ENCODE measurements around the gene STARD13.
A peak's percentile ranks its signal among the peaks of the same experiment; 100 is the strongest.

STARD13 gene

DNA sequence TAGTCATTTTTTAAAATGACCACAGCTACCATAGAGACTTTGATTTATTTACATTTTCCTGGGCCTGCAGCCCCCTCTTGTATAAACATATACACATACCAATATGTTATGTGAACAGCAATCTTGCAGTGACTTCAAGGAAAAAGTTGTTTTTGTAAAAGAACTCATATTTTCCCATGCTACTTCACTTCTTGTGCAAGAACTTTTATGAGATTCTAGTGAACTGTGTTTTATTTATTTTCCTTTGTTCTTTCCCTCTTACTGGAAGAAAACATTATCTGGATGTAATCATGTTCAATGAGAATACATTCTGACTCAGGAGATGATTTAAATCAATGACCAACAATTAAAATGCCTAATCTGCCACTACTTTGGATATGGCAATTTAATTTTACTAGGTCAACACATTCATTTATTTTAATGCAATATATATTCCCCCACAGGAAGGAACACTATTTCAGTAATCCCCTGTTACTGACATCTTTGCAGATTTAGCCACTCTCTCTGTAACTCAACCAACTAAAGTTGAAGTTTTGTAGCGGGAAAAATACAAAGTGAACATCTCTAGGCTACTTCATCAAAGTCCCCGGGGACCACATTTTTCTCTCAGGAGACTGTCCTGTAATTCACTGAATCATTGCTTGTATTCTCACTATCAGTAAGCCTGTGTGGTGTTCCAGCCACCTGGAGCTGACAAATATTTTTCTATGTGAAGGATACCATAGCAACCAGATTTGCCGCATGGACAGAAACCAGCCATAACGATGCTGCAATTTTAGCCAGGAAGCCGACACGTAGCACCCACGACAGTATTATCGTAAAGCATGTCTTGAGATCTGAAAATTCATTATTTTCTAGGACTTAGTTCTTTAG lies 90.5 kb downstream of the STARD13 start:
- H3K4me3 ChIP-seq (ENCODE audit: low read depth in 1 of 2, low read length in 2 of 2) = no peak overlapping the region
- H3K4me1 ChIP-seq (ENCODE audit: control insufficient read depth in 1 of 2, insufficient read depth in 2 of 2, low read length in 2 of 2) = peaks cover 16 to 25% of the 10 kb centered on the region in 2 donors
- H3K36me3 ChIP-seq (ENCODE audit: control insufficient read depth in 1 of 2, insufficient read depth in 2 of 2, low read length in 2 of 2) = no peaks in the 10 kb centered on the region
- H3K9me3 ChIP-seq (ENCODE audit: control insufficient read depth in 1 of 2, low read length in 2 of 2) = no peaks in the 10 kb centered on the region
- H3K9ac ChIP-seq (ENCODE audit: low read depth in 1 of 2, low read length in 2 of 2) = no peak overlapping the region
- no peak overlapping the region for H3K27ac ChIP-seq (ENCODE audit: low read depth, low read length)
- no peaks in the 10 kb centered on the region for H3K27me3 ChIP-seq (ENCODE audit: control insufficient read depth in 1 of 2, insufficient read depth in 2 of 2, low read length in 2 of 2)

GRCh38 chr13:33193428-33193974 lies 92.1 kb downstream of the STARD13 start:
- no peaks in the 10 kb centered on the region for H3K36me3 ChIP-seq (ENCODE audit: control insufficient read depth in 1 of 2, insufficient read depth in 2 of 2, low read length in 2 of 2)
- H3K4me3 ChIP-seq (ENCODE audit: low read depth in 1 of 2, low read length in 2 of 2) = no peak overlapping the region
- no peaks in the 10 kb centered on the region for H3K27me3 ChIP-seq (ENCODE audit: control insufficient read depth in 1 of 2, insufficient read depth in 2 of 2, low read length in 2 of 2)
- H3K27ac ChIP-seq (ENCODE audit: low read depth, low read length) = no peak overlapping the region
- no peak overlapping the region for H3K9ac ChIP-seq (ENCODE audit: low read depth in 1 of 2, low read length in 2 of 2)
- peaks cover 16 to 25% of the 10 kb centered on the region in 2 donors for H3K4me1 ChIP-seq (ENCODE audit: control insufficient read depth in 1 of 2, insufficient read depth in 2 of 2, low read length in 2 of 2)
- H3K9me3 ChIP-seq (ENCODE audit: control insufficient read depth in 1 of 2, low read length in 2 of 2) = no peaks in the 10 kb centered on the region

- H3K9me3 ChIP-seq (ENCODE audit: control insufficient read depth in 1 of 2, low read length in 2 of 2) = no peaks in the 10 kb centered on the region
- peaks cover 16 to 29% of the 10 kb centered on the region in 2 donors for H3K4me1 ChIP-seq (ENCODE audit: control insufficient read depth in 1 of 2, insufficient read depth in 2 of 2, low read length in 2 of 2)
- H3K9ac ChIP-seq (ENCODE audit: low read depth in 1 of 2, low read length in 2 of 2) = no peak overlapping the region
- H3K27ac ChIP-seq (ENCODE audit: low read depth, low read length) = no peak overlapping the region
- H3K36me3 ChIP-seq (ENCODE audit: control insufficient read depth in 1 of 2, insufficient read depth in 2 of 2, low read length in 2 of 2) = no peaks in the 10 kb centered on the region
- no peaks in the 10 kb centered on the region for H3K27me3 ChIP-seq (ENCODE audit: control insufficient read depth in 1 of 2, insufficient read depth in 2 of 2, low read length in 2 of 2)
- H3K4me3 ChIP-seq (ENCODE audit: low read depth in 1 of 2, low read length in 2 of 2) = no peak overlapping the region
Measured at GRCh38 chr13:33191425-33192210, 93.9 kb downstream of the STARD13 start.

- H3K27me3 ChIP-seq (ENCODE audit: control insufficient read depth in 1 of 2, insufficient read depth in 2 of 2, low read length in 2 of 2) = no peaks in the 10 kb centered on the region
- H3K36me3 ChIP-seq (ENCODE audit: control insufficient read depth in 1 of 2, insufficient read depth in 2 of 2, low read length in 2 of 2) = no peaks in the 10 kb centered on the region
- peaks cover 12 to 22% of the 10 kb centered on the region in 2 donors for H3K4me1 ChIP-seq (ENCODE audit: control insufficient read depth in 1 of 2, insufficient read depth in 2 of 2, low read length in 2 of 2)
- no peak overlapping the region for H3K4me3 ChIP-seq (ENCODE audit: low read depth in 1 of 2, low read length in 2 of 2)
- no peak overlapping the region for H3K27ac ChIP-seq (ENCODE audit: low read depth, low read length)
- no peaks in the 10 kb centered on the region for H3K9me3 ChIP-seq (ENCODE audit: control insufficient read depth in 1 of 2, low read length in 2 of 2)
- H3K9ac ChIP-seq (ENCODE audit: low read depth in 1 of 2, low read length in 2 of 2) = no peak overlapping the region
Measured at GRCh38 chr13:33189470-33189869, 96.1 kb downstream of the STARD13 start.

GRCh38 chr13:33188093-33188882 lies 97.3 kb downstream of the STARD13 start:
- H3K36me3 ChIP-seq (ENCODE audit: control insufficient read depth in 1 of 2, insufficient read depth in 2 of 2, low read length in 2 of 2) = no peaks in the 10 kb centered on the region
- no peak overlapping the region for H3K9ac ChIP-seq (ENCODE audit: low read depth in 1 of 2, low read length in 2 of 2)
- peak overlapping the region; percentile 4 for H3K27ac ChIP-seq (ENCODE audit: low read depth, low read length)
- H3K4me1 ChIP-seq (ENCODE audit: control insufficient read depth in 1 of 2, insufficient read depth in 2 of 2, low read length in 2 of 2) = peaks cover 12 to 28% of the 10 kb centered on the region in 2 donors
- no peaks in the 10 kb centered on the region for H3K9me3 ChIP-seq (ENCODE audit: control insufficient read depth in 1 of 2, low read length in 2 of 2)
- H3K4me3 ChIP-seq (ENCODE audit: low read depth in 1 of 2, low read length in 2 of 2) = no peak overlapping the region
- no peaks in the 10 kb centered on the region for H3K27me3 ChIP-seq (ENCODE audit: control insufficient read depth in 1 of 2, insufficient read depth in 2 of 2, low read length in 2 of 2)

DNA sequence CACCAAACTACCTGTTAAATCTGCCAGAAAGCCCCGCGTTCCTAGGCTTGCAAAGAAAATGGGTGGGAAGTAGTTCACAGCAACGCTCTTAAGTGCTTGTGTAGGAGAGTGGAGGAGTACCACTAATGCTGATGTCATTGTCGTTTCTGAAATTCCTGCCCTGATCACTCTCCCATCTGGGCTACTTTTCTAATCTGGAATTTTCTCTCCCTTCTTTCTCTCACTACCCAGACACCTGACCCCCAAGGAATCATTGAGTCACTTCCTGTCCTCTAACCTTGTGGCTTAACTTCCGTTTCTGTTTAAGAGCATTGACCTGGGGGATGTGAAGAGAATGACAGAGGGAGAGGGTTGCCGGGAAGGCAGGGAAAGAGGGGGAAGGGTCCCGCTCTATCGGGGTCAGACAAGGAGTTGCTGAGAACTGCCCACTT lies 98.7 kb downstream of the STARD13 start:
- Histone ChIP-seq H3K27ac (ENCODE audit: low read depth, low read length) (no peak overlapping the region), H3K4me1 (ENCODE audit: control insufficient read depth in 1 of 2, insufficient read depth in 2 of 2, low read length in 2 of 2) (peaks cover 12 to 34% of the 10 kb centered on the region in 2 donors), H3K9ac (ENCODE audit: low read depth in 1 of 2, low read length in 2 of 2) (no peak overlapping the region), H3K36me3 (ENCODE audit: control insufficient read depth in 1 of 2, insufficient read depth in 2 of 2, low read length in 2 of 2) (no peaks in the 10 kb centered on the region), H3K27me3 (ENCODE audit: control insufficient read depth in 1 of 2, insufficient read depth in 2 of 2, low read length in 2 of 2) (no peaks in the 10 kb centered on the region), H3K4me3 (ENCODE audit: low read depth in 1 of 2, low read length in 2 of 2) (peak overlapping the region; percentile 13 to 23), H3K9me3 (ENCODE audit: control insufficient read depth in 1 of 2, low read length in 2 of 2) (no peaks in the 10 kb centered on the region)

DNA sequence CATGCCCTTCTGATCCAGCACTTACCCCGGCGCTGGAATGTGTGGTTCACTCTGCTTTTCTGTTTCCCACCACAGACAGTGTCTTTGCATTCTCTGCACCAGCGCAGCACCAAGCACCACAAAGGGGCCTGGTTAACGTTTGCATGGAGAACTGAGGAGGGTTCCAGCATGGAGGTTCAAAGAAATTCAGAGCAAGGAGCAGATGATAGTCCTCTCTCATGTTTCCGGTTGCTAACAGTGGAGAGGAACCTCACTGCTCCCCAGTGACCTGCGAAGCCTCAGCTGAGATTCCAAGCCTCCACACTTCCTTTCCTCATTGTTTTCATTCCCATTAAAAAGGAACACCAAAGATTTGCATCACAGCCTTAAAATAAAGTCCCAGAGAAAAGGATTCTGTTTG lies 99.7 kb downstream of the STARD13 start:
- Histone ChIP-seq H3K27me3 (ENCODE audit: control insufficient read depth in 1 of 2, insufficient read depth in 2 of 2, low read length in 2 of 2) (no peaks in the 10 kb centered on the region), H3K36me3 (ENCODE audit: control insufficient read depth in 1 of 2, insufficient read depth in 2 of 2, low read length in 2 of 2) (no peaks in the 10 kb centered on the region), H3K9me3 (ENCODE audit: control insufficient read depth in 1 of 2, low read length in 2 of 2) (no peaks in the 10 kb centered on the region), H3K27ac (ENCODE audit: low read depth, low read length) (no peak overlapping the region), H3K9ac (ENCODE audit: low read depth in 1 of 2, low read length in 2 of 2) (no peak overlapping the region), H3K4me3 (ENCODE audit: low read depth in 1 of 2, low read length in 2 of 2) (no peak overlapping the region), H3K4me1 (ENCODE audit: control insufficient read depth in 1 of 2, insufficient read depth in 2 of 2, low read length in 2 of 2) (peaks cover 12 to 37% of the 10 kb centered on the region in 2 donors)

- H3K4me1 ChIP-seq (ENCODE audit: control insufficient read depth in 1 of 2, insufficient read depth in 2 of 2, low read length in 2 of 2) = peaks cover 18 to 46% of the 10 kb centered on the region in 2 donors
- no peak overlapping the region for H3K4me3 ChIP-seq (ENCODE audit: low read depth in 1 of 2, low read length in 2 of 2)
- H3K9me3 ChIP-seq (ENCODE audit: control insufficient read depth in 1 of 2, low read length in 2 of 2) = no peaks in the 10 kb centered on the region
- H3K9ac ChIP-seq (ENCODE audit: low read depth in 1 of 2, low read length in 2 of 2) = no peak overlapping the region
- no peaks in the 10 kb centered on the region for H3K36me3 ChIP-seq (ENCODE audit: control insufficient read depth in 1 of 2, insufficient read depth in 2 of 2, low read length in 2 of 2)
- no peak overlapping the region for H3K27ac ChIP-seq (ENCODE audit: low read depth, low read length)
- H3K27me3 ChIP-seq (ENCODE audit: control insufficient read depth in 1 of 2, insufficient read depth in 2 of 2, low read length in 2 of 2) = no peaks in the 10 kb centered on the region
Measured at GRCh38 chr13:33184530-33184929, 101.0 kb downstream of the STARD13 start.

DNA sequence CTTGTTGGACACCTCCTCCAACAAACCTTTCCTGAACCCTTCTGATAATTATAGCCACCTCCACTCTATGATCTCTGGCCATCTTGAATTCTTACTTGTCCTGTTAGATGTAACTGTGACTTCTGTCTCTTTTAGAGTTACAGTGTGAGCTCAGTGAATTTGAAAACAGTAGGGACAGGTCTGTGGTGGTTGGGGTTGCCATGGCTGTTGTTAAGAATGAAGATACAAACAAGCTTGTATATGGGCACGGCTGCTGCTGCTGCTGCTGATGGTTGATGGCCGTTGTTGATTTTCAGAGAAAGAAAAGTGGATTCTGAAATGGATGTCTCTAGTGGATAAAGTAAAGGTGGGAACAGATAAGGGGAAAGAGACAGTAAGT lies 101.5 kb downstream of the STARD13 start:
- Histone ChIP-seq H3K9ac (ENCODE audit: low read depth in 1 of 2, low read length in 2 of 2) (no peak overlapping the region), H3K4me1 (ENCODE audit: control insufficient read depth in 1 of 2, insufficient read depth in 2 of 2, low read length in 2 of 2) (peaks cover 22 to 51% of the 10 kb centered on the region in 2 donors), H3K27ac (ENCODE audit: low read depth, low read length) (no peak overlapping the region), H3K36me3 (ENCODE audit: control insufficient read depth in 1 of 2, insufficient read depth in 2 of 2, low read length in 2 of 2) (no peaks in the 10 kb centered on the region), H3K4me3 (ENCODE audit: low read depth in 1 of 2, low read length in 2 of 2) (no peak overlapping the region), H3K27me3 (ENCODE audit: control insufficient read depth in 1 of 2, insufficient read depth in 2 of 2, low read length in 2 of 2) (no peaks in the 10 kb centered on the region), H3K9me3 (ENCODE audit: control insufficient read depth in 1 of 2, low read length in 2 of 2) (no peaks in the 10 kb centered on the region)
